Measurements from ENCODE around the gene FAT1. TPM values are rescaled to one million over a fixed set of nuclear protein-coding genes. Genes with fewer than 3 reads are reported as not detected.

Gene FAT1
- total and polyA plus RNA-seq, 9 of the 15 experiments (the other 6 are each of a cell fraction or from before 2014, with no cell fraction given) = 6.0 to 38.4 (median 21.4) TPM

- Histone ChIP-seq H4K20me1 (replicated peaks; ENCODE audit: control insufficient read depth, insufficient read depth, low read length) (no peaks in the 10 kb centered on the region), H3K4me3 (no peak overlapping the region), H3K9me3 (replicated peaks; ENCODE audit: control insufficient read depth, insufficient read depth, low read depth, low read length) (no peaks in the 10 kb centered on the region), H3K4me2 (ENCODE audit: insufficient read depth, low read length) (no peak overlapping the region), H2AFZ (ENCODE audit: low read depth, low read length) (no peak overlapping the region), H3K27me3 (ENCODE audit: control insufficient read depth in 2 of 2, insufficient read depth in 2 of 2, low read length in 2 of 2) (no peaks in the 10 kb centered on the region), H3K4me1 (replicated peaks in 1 of 2; ENCODE audit: control insufficient read depth in 2 of 2, insufficient read depth in 2 of 2, low read length in 2 of 2) (peaks cover 0 to 5% of the 10 kb centered on the region in 2 experiments; a peak in 2 of 5 replicates), H3K9me1 (ENCODE audit: control insufficient read depth, insufficient read depth, low read length) (no peaks in the 10 kb centered on the region), H3K9ac (ENCODE audit: insufficient read depth in 1 of 2, low read depth in 2 of 2, low read length in 2 of 2) (no peak overlapping the region), H3K79me2 (ENCODE audit: control insufficient read depth, insufficient read depth, low read length) (no peaks in the 10 kb centered on the region), H3K36me3 (ENCODE audit: control insufficient read depth, insufficient read depth, low read length) (no peaks in the 10 kb centered on the region), H3K27ac (ENCODE audit: extremely low read depth, low read depth, low read length) (no peak overlapping the region)
- intact Hi-C loops (cut with micrococcal nuclease) (no loop called here), in situ Hi-C loops (cut with MboI) (no loop called here)
- CTCF ChIA-PET (ENCODE audit: low intra/inter-chr PET ratio) = no interaction called here
- WGBS (ENCODE audit: insufficient coverage, low coverage, missing lambda C conversion rate) = 52% methylated on average over 11 of the region's 11 CpGs
- ATAC-seq = no peak
- FAIRE-seq = no peak
- DNase-seq (ENCODE audit: extremely low read depth in 1 of 4, low spot score in 3 of 4) = no peak
- no TSS peak for BruUV-seq (replicated peaks)
- POLR2A ChIA-PET = no interaction called here
- no peak for TF ChIP-seq CBX1 (IDR thresholded peaks at IDR 0.05; ENCODE audit: low read depth)
- no peak for TF ChIP-seq HNRNPK (IDR thresholded peaks at IDR 0.05; ENCODE audit: low read depth, low read length, poor library complexity, severe bottlenecking)
- no peak for TF ChIP-seq L3MBTL2 (IDR thresholded peaks at IDR 0.05)
- TF ChIP-seq SAFB (IDR thresholded peaks at IDR 0.05; ENCODE audit: borderline replicate concordance, low read depth, low read length) = no peak
- no peak for TF ChIP-seq ASH1L (IDR thresholded peaks at IDR 0.05; ENCODE audit: borderline replicate concordance, low read depth, partially characterized antibody)
- TF ChIP-seq RAD51 (IDR thresholded peaks at IDR 0.05; ENCODE audit: borderline replicate concordance, low read depth) = no peak
- TF ChIP-seq TCF7L2 (IDR thresholded peaks at IDR 0.05; ENCODE audit: low read depth, low read length) = no peak
- TF ChIP-seq DNMT1 (IDR thresholded peaks at IDR 0.05) = no peak
- TF ChIP-seq, protein P1, sequence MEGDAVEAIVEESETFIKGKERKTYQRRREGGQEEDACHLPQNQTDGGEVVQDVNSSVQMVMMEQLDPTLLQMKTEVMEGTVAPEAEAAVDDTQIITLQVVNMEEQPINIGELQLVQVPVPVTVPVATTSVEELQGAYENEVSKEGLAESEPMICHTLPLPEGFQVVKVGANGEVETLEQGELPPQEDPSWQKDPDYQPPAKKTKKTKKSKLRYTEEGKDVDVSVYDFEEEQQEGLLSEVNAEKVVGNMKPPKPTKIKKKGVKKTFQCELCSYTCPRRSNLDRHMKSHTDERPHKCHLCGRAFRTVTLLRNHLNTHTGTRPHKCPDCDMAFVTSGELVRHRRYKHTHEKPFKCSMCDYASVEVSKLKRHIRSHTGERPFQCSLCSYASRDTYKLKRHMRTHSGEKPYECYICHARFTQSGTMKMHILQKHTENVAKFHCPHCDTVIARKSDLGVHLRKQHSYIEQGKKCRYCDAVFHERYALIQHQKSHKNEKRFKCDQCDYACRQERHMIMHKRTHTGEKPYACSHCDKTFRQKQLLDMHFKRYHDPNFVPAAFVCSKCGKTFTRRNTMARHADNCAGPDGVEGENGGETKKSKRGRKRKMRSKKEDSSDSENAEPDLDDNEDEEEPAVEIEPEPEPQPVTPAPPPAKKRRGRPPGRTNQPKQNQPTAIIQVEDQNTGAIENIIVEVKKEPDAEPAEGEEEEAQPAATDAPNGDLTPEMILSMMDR (IDR thresholded peaks at IDR 0.05 in 2 of 3, conservative IDR thresholded peaks at IDR 0.05 in 1 of 3; ENCODE audit: insufficient read depth in 2 of 3, low read depth in 1 of 3, low read length in 3 of 3) = no peak
- TF ChIP-seq, protein P2, sequence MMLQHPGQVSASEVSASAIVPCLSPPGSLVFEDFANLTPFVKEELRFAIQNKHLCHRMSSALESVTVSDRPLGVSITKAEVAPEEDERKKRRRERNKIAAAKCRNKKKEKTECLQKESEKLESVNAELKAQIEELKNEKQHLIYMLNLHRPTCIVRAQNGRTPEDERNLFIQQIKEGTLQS (IDR thresholded peaks at IDR 0.05) = no peak
- TF ChIP-seq, protein P2 (CRISPR knock-in tag; conservative IDR thresholded peaks at IDR 0.05) = no peak
- no peak for TF ChIP-seq TOE1 (IDR thresholded peaks at IDR 0.05; ENCODE audit: borderline replicate concordance)
- no peak for TF ChIP-seq TOE1 (CRISPR knock-in tag; IDR thresholded peaks at IDR 0.05; ENCODE audit: borderline replicate concordance, low read depth)
- TF ChIP-seq KLF10 (CRISPR knock-in tag; IDR thresholded peaks at IDR 0.05) = no peak
- no peak for TF ChIP-seq HSF4 (CRISPR knock-in tag; IDR thresholded peaks at IDR 0.05; ENCODE audit: borderline replicate concordance)
- TF ChIP-seq, protein P3, sequence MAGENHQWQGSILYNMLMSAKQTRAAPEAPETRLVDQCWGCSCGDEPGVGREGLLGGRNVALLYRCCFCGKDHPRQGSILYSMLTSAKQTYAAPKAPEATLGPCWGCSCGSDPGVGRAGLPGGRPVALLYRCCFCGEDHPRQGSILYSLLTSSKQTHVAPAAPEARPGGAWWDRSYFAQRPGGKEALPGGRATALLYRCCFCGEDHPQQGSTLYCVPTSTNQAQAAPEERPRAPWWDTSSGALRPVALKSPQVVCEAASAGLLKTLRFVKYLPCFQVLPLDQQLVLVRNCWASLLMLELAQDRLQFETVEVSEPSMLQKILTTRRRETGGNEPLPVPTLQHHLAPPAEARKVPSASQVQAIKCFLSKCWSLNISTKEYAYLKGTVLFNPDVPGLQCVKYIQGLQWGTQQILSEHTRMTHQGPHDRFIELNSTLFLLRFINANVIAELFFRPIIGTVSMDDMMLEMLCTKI (IDR thresholded peaks at IDR 0.05; ENCODE audit: partially characterized antibody) = no peak
- no peak for TF ChIP-seq MCM5 (IDR thresholded peaks at IDR 0.05; ENCODE audit: low read depth)
- TF ChIP-seq GTF2E2 (tag; IDR thresholded peaks at IDR 0.05) = no peak
- TF ChIP-seq ZNF583 (CRISPR knock-in tag; IDR thresholded peaks at IDR 0.05) = no peak
- no peak for TF ChIP-seq TAF7 (tag; IDR thresholded peaks at IDR 0.05)
Observed at GRCh38 chr4:186699881-186700397, 23.7 kb downstream of the FAT1 start.
